Activated naive CD4-positive, alpha-beta T cell treated with anti-CD3 and anti-CD28 coated beads, Interleukin-2, amount 10 ng/mL, durations not matched to agents 7 days and 5 days (primary cell): ENCODE measurements around the gene VPS13C.

Experiments
- CTCF ChIA-PET: fragments of 350-600 bp; sonication (Branson Sonifier 250); formaldehyde crosslinking; loops from one replicate; lab custom pipeline; 2021; ENCODE audit warnings: antibody characterized with exemption; lab: Charles Lee
- DNase-seq: peaks from one replicate; pipeline ENCODE4 v3.0.0-alpha.2; 2020
- H3K27ac Mint-ChIP-seq: one replicate; pipeline ENCODE4 v1.8.0; 2021; ENCODE audit warnings: mild to moderate bottlenecking, moderate library complexity, mixed read lengths
- H3K27me3 Mint-ChIP-seq: one replicate; pipeline ENCODE4 v1.8.0; 2021; ENCODE audit warnings: mild to moderate bottlenecking, mixed read lengths
- H3K36me3 Mint-ChIP-seq: one replicate; pipeline ENCODE4 v1.8.0; 2021; ENCODE audit warnings: mixed read lengths
- H3K4me1 Mint-ChIP-seq: one replicate; pipeline ENCODE4 v1.8.0; 2021; ENCODE audit warnings: mixed read lengths
- H3K4me3 Mint-ChIP-seq: one replicate; pipeline ENCODE4 v1.8.0; 2021; ENCODE audit warnings: mild to moderate bottlenecking, moderate library complexity, mixed read lengths
- H3K9me3 Mint-ChIP-seq: one replicate; pipeline ENCODE4 v1.8.0; 2021; ENCODE audit warnings: mixed read lengths

VPS13C gene

DNA sequence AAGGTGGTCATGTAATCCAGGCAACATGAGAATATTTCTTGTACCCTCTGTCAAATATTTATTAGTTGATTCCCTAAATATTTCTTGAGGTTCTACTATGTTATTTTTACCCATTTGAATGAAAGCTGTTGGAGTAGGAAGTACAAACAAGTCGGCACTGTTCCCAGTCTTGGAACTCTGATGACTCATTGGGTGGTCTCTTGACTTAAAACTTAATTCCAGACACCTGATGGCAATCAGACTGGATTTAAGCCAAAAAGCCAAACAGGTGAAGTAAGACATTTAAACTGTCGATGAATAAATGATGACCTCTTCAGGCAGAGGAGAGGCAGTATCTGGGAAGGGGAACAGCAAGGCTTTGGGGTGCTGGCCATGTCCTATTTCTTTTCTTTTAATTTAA is 29.4 kb upstream of the VPS13C start:
- Mint-ChIP-seq H3K27me3 (no peaks in the 10 kb centered on the region), H3K4me1 (peaks cover 7% of the 10 kb centered on the region), H3K27ac (no peak overlapping the region), H3K36me3 (no peaks in the 10 kb centered on the region), H3K4me3 (no peak overlapping the region), H3K9me3 (no peaks in the 10 kb centered on the region)
- CTCF ChIA-PET = interaction anchor here (0.8 kb wide), 1 partner anchor 697 kb away, joined by 3 read pairs; no protein-coding TSS in a partner anchor
- no peak for DNase-seq

DNA sequence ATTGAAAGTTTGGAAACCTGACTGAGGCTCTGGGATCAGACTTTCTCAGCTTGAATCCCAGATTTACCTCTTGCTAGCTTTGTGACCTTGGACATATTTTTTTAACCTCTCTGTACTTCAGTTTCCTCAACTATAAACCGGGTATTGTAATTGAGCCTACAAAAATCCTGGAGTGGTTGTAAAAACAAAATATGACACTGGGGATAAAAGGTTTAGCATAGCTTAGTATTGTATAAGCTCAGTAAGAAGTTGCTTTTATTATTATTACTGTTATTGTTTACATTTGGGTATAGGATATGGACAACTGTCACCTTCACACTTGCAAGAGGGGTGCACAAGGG is 28.1 kb upstream of the VPS13C start:
- Mint-ChIP-seq H3K27ac (no peak overlapping the region), H3K36me3 (no peaks in the 10 kb centered on the region), H3K4me3 (no peak overlapping the region), H3K9me3 (peaks cover 5% of the 10 kb centered on the region), H3K4me1 (peaks cover 7% of the 10 kb centered on the region), H3K27me3 (no peaks in the 10 kb centered on the region)
- DNase-seq = no peak
- CTCF ChIA-PET = interaction anchor here (1.0 to 2.0 kb wide), 2 partner anchors 17 to 75 kb away, joined by 3 to 4 read pairs; no protein-coding TSS in a partner anchor

DNA sequence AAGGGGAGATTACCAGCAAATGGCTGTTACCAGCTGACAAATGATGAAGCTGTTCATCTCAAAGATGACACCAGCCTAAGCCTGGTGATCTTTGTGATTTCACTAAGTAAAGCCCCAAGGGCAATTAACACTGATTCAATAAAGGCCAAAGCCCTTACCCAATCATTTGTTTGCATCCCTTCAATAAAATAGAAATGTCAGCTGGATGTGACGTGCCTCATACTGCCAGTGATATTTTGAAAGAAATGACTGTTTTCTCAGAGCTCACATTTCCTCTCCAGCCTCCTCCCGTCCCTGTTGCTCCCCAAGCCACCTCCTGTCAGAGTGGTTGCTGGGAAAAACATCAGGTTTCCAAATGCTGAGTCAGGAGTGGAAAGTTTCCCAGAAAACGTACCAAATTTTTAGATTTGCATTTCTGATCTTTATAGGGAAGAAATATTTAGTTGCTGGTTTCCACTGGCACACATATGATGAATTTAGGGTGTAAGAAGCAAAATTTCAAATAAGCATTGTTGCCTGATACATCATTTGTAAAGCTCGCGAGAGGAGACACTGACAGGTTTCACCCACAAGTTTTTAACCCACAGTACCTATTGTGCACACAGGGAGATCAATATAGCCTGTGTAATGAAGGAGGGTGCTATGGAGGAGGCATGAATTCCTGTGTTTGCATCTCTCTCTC is 27.6 kb upstream of the VPS13C start:
- Mint-ChIP-seq H3K4me3 (no peak overlapping the region), H3K4me1 (peaks cover 7% of the 10 kb centered on the region), H3K36me3 (no peaks in the 10 kb centered on the region), H3K27me3 (no peaks in the 10 kb centered on the region), H3K9me3 (peaks cover 5% of the 10 kb centered on the region), H3K27ac (no peak overlapping the region)
- CTCF ChIA-PET = interaction anchor here (1.0 to 2.0 kb wide), 2 partner anchors 16 to 75 kb away, joined by 3 to 4 read pairs; no protein-coding TSS in a partner anchor
- no peak for DNase-seq

DNA sequence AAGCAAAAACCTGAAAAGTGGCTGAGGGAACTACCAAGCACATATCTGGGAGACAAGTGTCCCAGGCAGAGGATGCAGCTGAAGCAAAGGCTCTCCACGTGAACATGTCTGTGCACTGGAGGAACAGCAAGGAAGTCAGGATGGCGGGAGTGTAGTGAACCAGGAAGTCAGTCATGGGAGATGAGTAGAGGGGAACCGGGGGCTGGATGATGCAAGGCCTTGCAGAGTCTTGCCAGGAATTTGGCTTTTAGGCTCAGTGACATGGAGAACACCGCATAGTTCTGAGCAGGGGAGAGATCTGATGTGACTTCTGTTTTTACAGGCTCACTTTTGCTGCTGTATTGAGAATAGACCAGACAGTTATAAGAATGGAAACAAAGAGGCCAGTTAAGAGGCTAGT is 25.5 kb upstream of the VPS13C start:
- H3K36me3 Mint-ChIP-seq = no peaks in the 10 kb centered on the region
- peaks cover 5% of the 10 kb centered on the region for H3K9me3 Mint-ChIP-seq
- H3K27me3 Mint-ChIP-seq = no peaks in the 10 kb centered on the region
- CTCF ChIA-PET = no interaction called here
- DNase-seq = no peak
- peaks cover 7% of the 10 kb centered on the region for H3K4me1 Mint-ChIP-seq
- H3K4me3 Mint-ChIP-seq = no peak overlapping the region
- no peak overlapping the region for H3K27ac Mint-ChIP-seq

DNA sequence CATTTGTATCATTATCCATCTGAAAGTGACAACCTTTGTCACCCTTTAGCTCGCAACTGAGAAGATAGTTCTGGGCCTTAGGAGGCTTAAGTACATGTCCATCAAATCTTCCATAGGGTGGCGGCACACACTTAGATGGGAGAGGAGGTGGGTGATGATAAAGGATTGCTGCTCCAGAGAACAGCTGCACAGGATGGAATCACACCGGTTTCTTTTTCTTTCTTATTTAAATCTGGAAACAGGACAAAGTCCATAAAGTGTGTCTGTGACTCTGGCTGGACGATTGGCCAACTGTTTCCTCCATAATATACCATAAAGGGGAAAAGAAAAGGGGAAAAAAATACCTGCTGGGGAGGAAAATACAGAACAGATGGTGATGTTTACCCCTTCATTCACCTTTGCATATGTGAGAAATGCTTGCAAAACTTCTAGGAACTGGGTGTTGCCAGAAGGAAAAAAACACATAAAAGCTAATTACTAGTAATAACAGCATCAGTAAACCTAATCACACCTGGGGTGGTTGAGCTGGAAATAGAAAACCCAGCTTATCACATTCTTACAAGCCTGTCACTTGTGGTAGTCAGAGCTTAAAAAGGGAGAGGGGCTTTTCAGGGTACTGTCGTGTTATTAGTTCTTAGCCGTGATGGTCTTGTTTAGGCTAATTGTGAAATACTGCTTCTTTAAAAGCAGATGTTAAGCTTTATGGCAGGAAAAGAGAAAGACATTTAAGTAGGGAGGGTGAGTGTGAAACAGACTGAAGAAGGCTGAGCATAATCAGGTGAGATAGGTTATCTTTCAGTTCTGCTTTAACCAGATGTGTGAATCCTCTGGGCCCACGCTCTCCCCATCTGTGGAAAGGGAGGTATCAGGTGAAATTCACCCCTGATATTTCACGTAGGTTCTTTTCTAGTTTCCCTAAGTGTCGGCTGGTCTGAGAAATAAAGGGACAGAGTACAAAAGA is 23.2 kb upstream of the VPS13C start:
- DNase-seq = no peak
- Mint-ChIP-seq H3K9me3 (peaks cover 5% of the 10 kb centered on the region), H3K36me3 (no peaks in the 10 kb centered on the region), H3K27ac (no peak overlapping the region), H3K4me3 (no peak overlapping the region), H3K4me1 (peaks cover 7% of the 10 kb centered on the region), H3K27me3 (peaks cover 5% of the 10 kb centered on the region)
- CTCF ChIA-PET = interaction anchor here (0.6 to 1.2 kb wide), 3 partner anchors 171 to 916 kb away, joined by 3 to 5 read pairs (median 3); no protein-coding TSS in a partner anchor

DNA sequence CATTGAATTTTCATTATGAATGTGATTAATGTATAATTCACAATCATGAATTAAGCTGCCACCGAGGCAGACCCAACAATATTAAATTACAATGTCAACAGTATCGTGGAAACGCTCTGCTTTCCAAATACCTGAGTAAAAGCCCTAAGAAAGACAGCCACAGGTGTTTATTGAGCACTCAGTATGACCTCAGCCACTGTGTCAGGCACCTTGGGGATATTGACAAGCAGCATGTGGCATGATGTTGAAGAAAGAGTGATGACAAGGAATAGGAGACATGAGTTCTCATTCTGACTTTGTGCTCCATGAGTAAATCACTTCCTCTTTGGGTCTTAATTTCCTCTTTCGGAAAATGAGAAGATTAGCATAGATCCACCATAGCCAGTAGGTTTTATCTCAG is 19.3 kb upstream of the VPS13C start:
- CTCF ChIA-PET = interaction anchor here (1.3 kb wide), 1 partner anchor 19 kb away, joined by 7 read pairs; the partner anchor contains the start of gene VPS13C

DNA sequence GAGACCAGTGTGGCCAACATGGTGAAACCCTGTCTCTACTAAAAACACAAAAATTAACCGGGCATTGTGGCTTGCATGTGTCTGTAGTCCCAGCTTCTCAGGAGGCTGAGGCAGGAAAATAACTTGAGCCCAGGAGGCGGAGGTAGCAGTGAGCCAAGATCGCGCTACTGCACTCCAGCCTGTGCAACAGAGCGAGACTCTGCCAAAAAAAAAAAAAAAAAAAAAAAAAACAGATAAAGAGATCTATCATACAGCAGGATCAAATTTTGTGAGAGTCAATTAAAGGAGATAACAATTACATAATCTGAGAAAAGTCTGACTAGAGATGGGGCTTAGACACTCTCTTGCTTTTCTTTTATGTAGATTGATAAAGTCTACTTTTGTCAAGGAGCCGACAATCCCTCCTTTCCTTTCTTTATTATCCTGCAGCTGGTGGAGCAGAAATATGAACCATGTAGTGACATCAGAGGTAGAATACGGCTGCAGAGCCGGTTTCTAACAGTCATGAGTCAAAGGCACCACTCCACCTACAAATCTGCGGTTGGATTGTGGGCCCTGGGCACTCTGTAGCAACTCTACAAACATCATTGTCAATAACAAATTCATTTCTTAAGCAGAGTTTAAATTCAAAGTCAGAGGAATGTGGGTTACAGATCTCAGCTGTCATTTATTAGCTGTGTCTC is 15.5 kb upstream of the VPS13C start:
- Mint-ChIP-seq H3K9me3 (no peaks in the 10 kb centered on the region), H3K27me3 (peaks cover 14% of the 10 kb centered on the region), H3K36me3 (no peaks in the 10 kb centered on the region), H3K4me1 (no peaks in the 10 kb centered on the region), H3K27ac (no peak overlapping the region), H3K4me3 (no peak overlapping the region)
- CTCF ChIA-PET = interaction anchor here (1.0 to 1.2 kb wide), 2 partner anchors 178 to 204 kb away, joined by 3 read pairs; no protein-coding TSS in a partner anchor
- no peak for DNase-seq

More for the DNA sequence above, 19.3 kb upstream of the VPS13C start:
- Mint-ChIP-seq H3K27me3 (peaks cover 10% of the 10 kb centered on the region), H3K27ac (no peak overlapping the region), H3K36me3 (no peaks in the 10 kb centered on the region), H3K4me3 (no peak overlapping the region), H3K9me3 (peaks cover 5% of the 10 kb centered on the region), H3K4me1 (no peaks in the 10 kb centered on the region)
- no peak for DNase-seq

DNA sequence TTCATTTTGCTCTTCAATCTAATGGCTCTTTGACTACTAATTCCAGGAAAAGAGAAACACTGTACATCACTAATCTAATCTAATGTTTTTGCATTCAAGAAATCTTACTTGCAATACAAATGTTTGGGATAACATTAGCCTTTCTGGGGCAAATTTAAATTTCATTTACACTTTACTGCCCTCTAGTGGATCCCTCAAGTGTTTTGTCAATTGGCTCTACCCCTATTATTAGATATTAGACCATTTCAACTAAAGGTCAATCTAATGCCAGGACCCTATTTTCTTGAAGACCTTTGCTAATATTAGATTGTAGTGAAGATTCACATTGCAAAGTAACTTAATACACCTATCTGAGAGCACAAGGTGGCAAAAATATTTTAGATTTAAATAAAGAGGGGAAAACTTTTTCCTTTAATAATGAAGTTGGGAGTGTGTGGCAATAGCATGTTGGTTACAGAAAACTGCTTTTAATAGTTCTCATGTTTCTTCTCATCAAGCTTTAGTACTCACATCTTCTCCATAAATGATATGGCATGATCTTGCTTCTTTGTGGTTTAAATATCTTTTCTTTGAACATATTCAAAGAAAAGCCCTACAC is 11.6 kb upstream of the VPS13C start:
- H3K27ac Mint-ChIP-seq = no peak overlapping the region
- peaks cover 29% of the 10 kb centered on the region for H3K27me3 Mint-ChIP-seq
- no peaks in the 10 kb centered on the region for H3K36me3 Mint-ChIP-seq
- no peaks in the 10 kb centered on the region for H3K9me3 Mint-ChIP-seq
- CTCF ChIA-PET = interaction anchor here (0.8 to 1.4 kb wide), 10 partner anchors 10 to 238 kb away, joined by 3 to 5 read pairs (median 3); partner anchors contain the start of gene C2CD4B
- DNase-seq = no peak
- peaks cover 15% of the 10 kb centered on the region for H3K4me1 Mint-ChIP-seq
- H3K4me3 Mint-ChIP-seq = no peak overlapping the region

DNA sequence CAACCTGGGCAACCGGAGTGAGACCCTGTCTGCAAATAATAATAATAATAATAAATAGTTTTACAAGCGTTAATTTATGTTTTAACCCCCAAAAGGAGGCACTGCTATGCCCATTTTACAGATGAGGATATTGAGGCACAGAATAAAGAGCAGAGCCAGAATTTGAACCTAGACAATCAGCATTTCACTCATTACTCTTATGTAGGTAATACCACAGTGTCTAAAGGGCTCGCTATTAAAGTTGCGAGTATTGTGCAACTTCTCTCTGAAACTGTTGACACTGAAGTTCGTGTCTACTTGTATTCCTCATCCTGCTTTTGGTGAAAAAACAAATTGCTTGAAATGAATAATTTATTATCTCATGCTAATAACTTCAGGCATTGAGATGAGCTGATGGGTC is 9.3 kb upstream of the VPS13C start:
- no peak overlapping the region for H3K27ac Mint-ChIP-seq
- no peaks in the 10 kb centered on the region for H3K9me3 Mint-ChIP-seq
- peaks cover 23% of the 10 kb centered on the region for H3K4me1 Mint-ChIP-seq
- no peak overlapping the region for H3K4me3 Mint-ChIP-seq
- CTCF ChIA-PET = interaction anchor here (0.8 to 1.7 kb wide), 3 partner anchors 8 to 195 kb away, joined by 3 to 6 read pairs (median 3); partner anchors contain the start of genes C2CD4B and VPS13C
- H3K36me3 Mint-ChIP-seq = no peaks in the 10 kb centered on the region
- DNase-seq = no peak
- peaks cover 43% of the 10 kb centered on the region for H3K27me3 Mint-ChIP-seq

DNA sequence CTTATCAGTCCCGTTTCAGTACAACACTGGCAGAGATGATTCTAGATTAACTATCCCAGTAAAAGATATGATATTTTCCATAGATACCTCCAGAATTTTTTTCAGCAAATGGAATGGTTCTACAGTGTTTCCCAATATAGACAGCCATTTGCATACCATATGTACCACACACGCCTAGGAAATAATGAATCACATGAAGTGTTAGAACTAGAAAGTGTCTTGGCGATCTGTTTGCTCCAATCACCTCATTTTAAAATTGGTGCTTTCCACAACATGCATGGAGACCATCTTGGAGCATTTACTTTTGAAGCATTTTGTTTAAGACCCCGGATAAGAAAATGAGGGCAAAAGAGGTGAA is 8.5 kb upstream of the VPS13C start:
- H3K4me3 Mint-ChIP-seq = peak overlapping the region; percentile 71
- DNase-seq = no peak
- H3K27ac Mint-ChIP-seq = no peak overlapping the region
- CTCF ChIA-PET = no interaction called here
- H3K36me3 Mint-ChIP-seq = no peaks in the 10 kb centered on the region
- H3K4me1 Mint-ChIP-seq = peaks cover 23% of the 10 kb centered on the region
- no peaks in the 10 kb centered on the region for H3K9me3 Mint-ChIP-seq
- H3K27me3 Mint-ChIP-seq = peaks cover 46% of the 10 kb centered on the region

DNA sequence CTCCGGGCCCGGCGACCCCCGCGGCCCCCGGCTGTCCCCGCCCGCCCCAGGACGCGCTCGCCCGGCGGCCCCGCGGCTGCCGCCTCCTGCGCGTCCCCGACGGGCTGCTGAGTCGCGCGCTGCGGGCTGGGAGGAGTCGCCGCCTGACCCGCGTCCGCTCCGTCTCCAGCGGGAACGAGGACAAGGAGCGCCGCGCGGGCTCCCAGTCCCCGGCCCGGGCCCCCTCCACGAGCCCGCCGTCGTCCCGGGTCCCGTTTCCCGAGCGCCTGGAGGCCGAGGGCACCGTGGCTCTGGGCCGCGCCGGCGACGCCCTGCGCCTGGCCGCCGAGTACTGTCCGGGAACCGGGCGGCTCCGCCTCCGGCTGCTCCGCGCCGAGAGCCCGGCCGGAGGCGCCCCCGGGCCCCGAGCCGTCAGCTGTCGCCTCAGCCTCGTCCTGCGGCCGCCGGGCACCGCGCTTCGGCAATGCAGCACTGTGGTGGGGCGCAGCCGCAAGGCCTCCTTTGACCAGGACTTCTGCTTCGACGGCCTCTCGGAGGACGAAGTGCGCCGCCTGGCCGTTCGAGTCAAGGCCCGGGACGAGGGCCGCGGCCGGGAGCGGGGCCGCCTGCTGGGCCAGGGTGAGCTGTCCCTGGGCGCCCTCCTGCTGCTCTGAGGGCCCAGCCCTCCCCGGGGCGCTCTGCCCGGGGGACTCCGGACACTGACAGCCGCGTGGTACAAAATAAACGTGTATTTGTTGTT is 8.0 kb upstream of the VPS13C start:
- CTCF ChIA-PET = no interaction called here
- H3K4me1 Mint-ChIP-seq = peaks cover 23% of the 10 kb centered on the region
- peak; percentile 34 for DNase-seq
- peak overlapping the region; percentile 71 for H3K4me3 Mint-ChIP-seq
- no peaks in the 10 kb centered on the region for H3K9me3 Mint-ChIP-seq
- H3K36me3 Mint-ChIP-seq = no peaks in the 10 kb centered on the region
- peaks cover 50% of the 10 kb centered on the region for H3K27me3 Mint-ChIP-seq
- no peak overlapping the region for H3K27ac Mint-ChIP-seq

DNA sequence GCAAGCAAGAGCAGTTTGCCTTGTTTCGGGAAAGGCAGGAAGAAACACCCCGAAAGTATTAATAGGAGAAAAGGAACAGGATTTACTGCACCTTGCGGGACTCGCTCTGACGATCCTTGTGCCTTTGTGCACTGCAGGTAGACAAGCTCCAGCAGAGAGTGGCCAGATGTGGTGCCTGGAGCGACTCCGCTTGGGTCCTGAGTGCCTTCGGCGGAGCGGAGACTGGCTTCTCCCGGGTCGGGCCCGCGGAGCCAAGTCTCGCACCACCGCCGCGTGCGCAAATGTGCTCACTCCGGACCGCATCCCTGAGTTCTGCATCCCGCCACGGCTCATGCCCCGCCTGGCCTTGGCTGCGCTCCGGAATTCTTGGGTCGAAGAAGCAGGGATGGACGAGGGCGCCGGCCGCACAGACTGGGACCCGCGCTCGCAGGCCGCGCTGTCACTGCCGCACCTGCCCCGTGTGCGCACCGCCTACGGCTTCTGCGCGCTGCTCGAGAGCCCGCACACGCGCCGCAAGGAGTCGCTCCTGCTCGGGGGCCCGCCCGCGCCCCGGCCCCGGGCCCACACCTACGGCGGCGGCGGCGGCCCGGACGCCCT is 7.3 kb upstream of the VPS13C start:
- H3K4me3 Mint-ChIP-seq = peak overlapping the region; percentile 72
- H3K27me3 Mint-ChIP-seq = peaks cover 53% of the 10 kb centered on the region
- H3K4me1 Mint-ChIP-seq = peaks cover 23% of the 10 kb centered on the region
- no peaks in the 10 kb centered on the region for H3K9me3 Mint-ChIP-seq
- no peaks in the 10 kb centered on the region for H3K36me3 Mint-ChIP-seq
- CTCF ChIA-PET = interaction anchor here (0.9 kb wide), 1 partner anchor 195 kb away, joined by 3 read pairs; no protein-coding TSS in a partner anchor
- H3K27ac Mint-ChIP-seq = peak overlapping the region; percentile 62
- peak; percentile 26 for DNase-seq
